ENCODE results near the gene C1QTNF5. TPM values are rescaled to one million over a fixed set of nuclear protein-coding genes. Genes with fewer than 3 reads are reported as not detected.
A peak's percentile ranks its signal among the peaks of the same experiment; 100 is the strongest.

Gene C1QTNF5
- total RNA-seq, 4 donors from 2014 or later = 13.0 to 46.4 (median 27.8) TPM

GRCh38 chr11:119336744-119337469 is 3.8 kb downstream of the C1QTNF5 start:
- Histone ChIP-seq H3K4me3 (replicated peaks in 1 of 3) (no peak overlapping the region), H3K4me1 (peaks cover 19 to 52% of the 10 kb centered on the region in 2 donors), H3K36me3 (no peaks in the 10 kb centered on the region), H3K27me3 (no peaks in the 10 kb centered on the region), H3K9me3 (no peaks in the 10 kb centered on the region), H3K27ac (no peak overlapping the region)
- intact Hi-C loops (cut with DNase I) = no loop called here
- no peak for DNase-seq
- TF ChIP-seq, protein P1, sequence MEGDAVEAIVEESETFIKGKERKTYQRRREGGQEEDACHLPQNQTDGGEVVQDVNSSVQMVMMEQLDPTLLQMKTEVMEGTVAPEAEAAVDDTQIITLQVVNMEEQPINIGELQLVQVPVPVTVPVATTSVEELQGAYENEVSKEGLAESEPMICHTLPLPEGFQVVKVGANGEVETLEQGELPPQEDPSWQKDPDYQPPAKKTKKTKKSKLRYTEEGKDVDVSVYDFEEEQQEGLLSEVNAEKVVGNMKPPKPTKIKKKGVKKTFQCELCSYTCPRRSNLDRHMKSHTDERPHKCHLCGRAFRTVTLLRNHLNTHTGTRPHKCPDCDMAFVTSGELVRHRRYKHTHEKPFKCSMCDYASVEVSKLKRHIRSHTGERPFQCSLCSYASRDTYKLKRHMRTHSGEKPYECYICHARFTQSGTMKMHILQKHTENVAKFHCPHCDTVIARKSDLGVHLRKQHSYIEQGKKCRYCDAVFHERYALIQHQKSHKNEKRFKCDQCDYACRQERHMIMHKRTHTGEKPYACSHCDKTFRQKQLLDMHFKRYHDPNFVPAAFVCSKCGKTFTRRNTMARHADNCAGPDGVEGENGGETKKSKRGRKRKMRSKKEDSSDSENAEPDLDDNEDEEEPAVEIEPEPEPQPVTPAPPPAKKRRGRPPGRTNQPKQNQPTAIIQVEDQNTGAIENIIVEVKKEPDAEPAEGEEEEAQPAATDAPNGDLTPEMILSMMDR (IDR thresholded peaks at IDR 0.05) = no peak
- TF ChIP-seq POLR2A (IDR thresholded peaks at IDR 0.05) = no peak
- WGBS, 2 donors = 88 to 89% methylated on average over 8 to 9 of the region's 9 CpGs

- no peaks in the 10 kb centered on the region for H3K36me3 ChIP-seq
- peaks cover 16 to 45% of the 10 kb centered on the region in 2 donors for H3K4me1 ChIP-seq
- H3K27ac ChIP-seq = no peak overlapping the region
- TF ChIP-seq, protein P1 (IDR thresholded peaks at IDR 0.05) = no peak
- TF ChIP-seq POLR2A (IDR thresholded peaks at IDR 0.05) = no peak
- no peaks in the 10 kb centered on the region for H3K9me3 ChIP-seq
- intact Hi-C loops (cut with DNase I) = no loop called here
- DNase-seq = no peak
- no peaks in the 10 kb centered on the region for H3K27me3 ChIP-seq
- 92% methylated on average over 24 to 27 of the region's 30 CpGs for WGBS, 2 donors
- H3K4me3 ChIP-seq (replicated peaks in 1 of 3) = no peak overlapping the region
These were observed 4.8 kb downstream of the C1QTNF5 start for GRCh38 chr11:119335655-119336543.

- H3K4me1 ChIP-seq = peaks cover 11 to 38% of the 10 kb centered on the region in 2 donors
- intact Hi-C loops (cut with DNase I) = no loop called here
- H3K36me3 ChIP-seq = no peaks in the 10 kb centered on the region
- H3K27ac ChIP-seq = peak overlapping the region in 1 of 3 donors; percentile 71
- DNase-seq = no peak
- WGBS, 2 donors = 60 to 75% methylated on average over 7 to 15 of the region's 15 CpGs
- H3K9me3 ChIP-seq = no peaks in the 10 kb centered on the region
- H3K4me3 ChIP-seq (replicated peaks in 1 of 3) = peak overlapping the region; percentile 32 to 95 (median 78)
- TF ChIP-seq, protein P1 (IDR thresholded peaks at IDR 0.05) = no peak
- TF ChIP-seq POLR2A (IDR thresholded peaks at IDR 0.05) = no peak
- H3K27me3 ChIP-seq = no peaks in the 10 kb centered on the region
These were observed 5.5 kb downstream of the C1QTNF5 start for GRCh38 chr11:119335091-119335654.

- Histone ChIP-seq H3K9me3 (no peaks in the 10 kb centered on the region), H3K36me3 (no peaks in the 10 kb centered on the region), H3K4me1 (peaks cover 10 to 30% of the 10 kb centered on the region in 2 donors), H3K27ac (peak within 1 kb of the TSS in 2 of 3 donors; percentile 71 to 77), H3K4me3 (replicated peaks in 1 of 3) (peak within 1 kb of the TSS; percentile 32 to 95 (median 78)), H3K27me3 (no peaks in the 10 kb centered on the region)
- intact Hi-C loops (cut with DNase I) = no loop called here
- WGBS, 2 donors = 0 to 1% methylated on average over 28 to 42 of the region's 54 CpGs
- TF ChIP-seq, protein P1 (IDR thresholded peaks at IDR 0.05) = no peak
- TF ChIP-seq POLR2A (IDR thresholded peaks at IDR 0.05) = peak in 1 of 2 donors; percentile 78
- DNase-seq = peak; percentile 96
These were observed 6.3 kb downstream of the C1QTNF5 start, which contains the start of gene RNF26 for GRCh38 chr11:119334174-119334930. Gene RNF26 (plus strand): TSS chr11:119334527. CDS start chr11:119335123, 596 bp downstream.
